Measurements from ENCODE around the gene NCOA7.

Gene NCOA7

GRCh38 chr6:125854355-125854754, 63.6 kb downstream of the NCOA7 start:
- H3K27ac ChIP-seq (ENCODE audit: low read depth, low read length), result no peak overlapping the region
- H3K4me2 ChIP-seq (ENCODE audit: low read length), result no peak overlapping the region
- no peak for TF ChIP-seq EZH2phosphoT487 (IDR thresholded peaks at IDR 0.05; ENCODE audit: borderline replicate concordance, low read length)
- no peak for TF ChIP-seq CTCF (IDR thresholded peaks at IDR 0.05; ENCODE audit: low read depth, low read length, poor library complexity, severe bottlenecking)
- no peaks in the 10 kb centered on the region for H3K9me2 ChIP-seq (replicated peaks; ENCODE audit: control insufficient read depth, low read length)
- 0 out of 2 replicates have a peak, but pooled peaks cover 3% of the 10 kb centered on the region for H3F3A ChIP-seq (ENCODE audit: control insufficient read depth, insufficient read depth)
- H3K79me2 ChIP-seq (ENCODE audit: control insufficient read depth, low read length), result peaks cover 68% of the 10 kb centered on the region
- peaks cover 8% of the 10 kb centered on the region; the same call in 1 of the 2 replicates for H3K9me3 ChIP-seq (ENCODE audit: control insufficient read depth, insufficient read depth, low read length)
- peaks cover 16% of the 10 kb centered on the region for H3K4me1 ChIP-seq (ENCODE audit: control insufficient read depth, low read length)
- H3K27me3 ChIP-seq (ENCODE audit: control insufficient read depth, low read length), result no peaks in the 10 kb centered on the region
- H3K4me3 ChIP-seq (ENCODE audit: low read length), result no peak overlapping the region
- H4K20me1 ChIP-seq (ENCODE audit: control insufficient read depth, insufficient read depth, low read depth, low read length), result peaks cover 9% of the 10 kb centered on the region
- H3K36me3 ChIP-seq (ENCODE audit: control insufficient read depth, low read length), result peaks cover 55% of the 10 kb centered on the region

GRCh38 chr6:125855783-125856182, 65.0 kb downstream of the NCOA7 start:
- Histone ChIP-seq H3K79me2 (ENCODE audit: control insufficient read depth, low read length) (peaks cover 57% of the 10 kb centered on the region), H3K9me3 (ENCODE audit: control insufficient read depth, insufficient read depth, low read length) (peaks cover 8% of the 10 kb centered on the region; the same call in 1 of the 2 replicates), H3K4me2 (ENCODE audit: low read length) (no peak overlapping the region), H3F3A (ENCODE audit: control insufficient read depth, insufficient read depth) (no peaks in the 10 kb centered on the region), H3K4me1 (ENCODE audit: control insufficient read depth, low read length) (peaks cover 16% of the 10 kb centered on the region), H3K36me3 (ENCODE audit: control insufficient read depth, low read length) (peaks cover 51% of the 10 kb centered on the region), H3K27me3 (ENCODE audit: control insufficient read depth, low read length) (no peaks in the 10 kb centered on the region), H3K4me3 (ENCODE audit: low read length) (no peak overlapping the region), H3K9me2 (replicated peaks; ENCODE audit: control insufficient read depth, low read length) (no peaks in the 10 kb centered on the region), H4K20me1 (ENCODE audit: control insufficient read depth, insufficient read depth, low read depth, low read length) (peaks cover 9% of the 10 kb centered on the region), H3K27ac (ENCODE audit: low read depth, low read length) (no peak overlapping the region)
- TF ChIP-seq EZH2phosphoT487 (IDR thresholded peaks at IDR 0.05; ENCODE audit: borderline replicate concordance, low read length) (no peak), CTCF (IDR thresholded peaks at IDR 0.05; ENCODE audit: low read depth, low read length, poor library complexity, severe bottlenecking) (no peak)

- H3K4me3 ChIP-seq (ENCODE audit: low read length), result no peak overlapping the region
- no peak for TF ChIP-seq CTCF (IDR thresholded peaks at IDR 0.05; ENCODE audit: low read depth, low read length, poor library complexity, severe bottlenecking)
- no peak for TF ChIP-seq EZH2phosphoT487 (IDR thresholded peaks at IDR 0.05; ENCODE audit: borderline replicate concordance, low read length)
- no peaks in the 10 kb centered on the region for H3K9me2 ChIP-seq (replicated peaks; ENCODE audit: control insufficient read depth, low read length)
- H3K27me3 ChIP-seq (ENCODE audit: control insufficient read depth, low read length), result no peaks in the 10 kb centered on the region
- H3K9me3 ChIP-seq (ENCODE audit: control insufficient read depth, insufficient read depth, low read length), result no peaks in the 10 kb centered on the region
- H3K4me2 ChIP-seq (ENCODE audit: low read length), result no peak overlapping the region
- H4K20me1 ChIP-seq (ENCODE audit: control insufficient read depth, insufficient read depth, low read depth, low read length), result peaks cover 9% of the 10 kb centered on the region
- peaks cover 47% of the 10 kb centered on the region for H3K36me3 ChIP-seq (ENCODE audit: control insufficient read depth, low read length)
- peaks cover 11% of the 10 kb centered on the region for H3K4me1 ChIP-seq (ENCODE audit: control insufficient read depth, low read length)
- no peak overlapping the region for H3K27ac ChIP-seq (ENCODE audit: low read depth, low read length)
- H3K79me2 ChIP-seq (ENCODE audit: control insufficient read depth, low read length), result peaks cover 42% of the 10 kb centered on the region
- no peaks in the 10 kb centered on the region for H3F3A ChIP-seq (ENCODE audit: control insufficient read depth, insufficient read depth)
These were observed 67.1 kb downstream of the NCOA7 start for GRCh38 chr6:125857846-125858245.
